GM21381 (cell line): ENCODE data around the gene FAM216B.

Source experiments
- ATAC-seq: cut with Tn5 transposase; IDR thresholded peaks from one replicate; pipeline ENCODE4 v1.9.1; 2021; ENCODE audit warnings: mild to moderate bottlenecking, moderate library complexity; ENCODE audit not compliant: unreplicated experiment

FAM216B gene

DNA sequence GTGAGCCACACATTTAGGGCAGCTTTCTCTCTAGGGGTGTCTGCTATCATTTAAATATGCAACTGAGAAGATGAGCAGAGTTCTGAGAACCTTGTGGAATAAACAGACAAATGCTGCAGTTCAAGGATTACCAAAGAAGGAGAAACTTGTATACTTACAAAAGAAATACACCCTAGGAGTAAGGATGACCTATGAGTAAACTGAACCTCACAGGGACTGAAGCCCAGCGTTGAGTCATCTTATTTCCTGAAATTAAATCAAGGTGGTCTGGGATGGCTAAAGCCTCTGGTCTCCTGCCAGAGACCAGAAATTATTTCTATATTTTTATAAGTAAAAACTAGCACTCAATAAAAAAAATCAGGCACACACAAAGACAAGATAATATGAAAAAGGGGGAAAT lies 40.1 kb downstream of the FAM216B start:
- ATAC-seq, result no peak

DNA sequence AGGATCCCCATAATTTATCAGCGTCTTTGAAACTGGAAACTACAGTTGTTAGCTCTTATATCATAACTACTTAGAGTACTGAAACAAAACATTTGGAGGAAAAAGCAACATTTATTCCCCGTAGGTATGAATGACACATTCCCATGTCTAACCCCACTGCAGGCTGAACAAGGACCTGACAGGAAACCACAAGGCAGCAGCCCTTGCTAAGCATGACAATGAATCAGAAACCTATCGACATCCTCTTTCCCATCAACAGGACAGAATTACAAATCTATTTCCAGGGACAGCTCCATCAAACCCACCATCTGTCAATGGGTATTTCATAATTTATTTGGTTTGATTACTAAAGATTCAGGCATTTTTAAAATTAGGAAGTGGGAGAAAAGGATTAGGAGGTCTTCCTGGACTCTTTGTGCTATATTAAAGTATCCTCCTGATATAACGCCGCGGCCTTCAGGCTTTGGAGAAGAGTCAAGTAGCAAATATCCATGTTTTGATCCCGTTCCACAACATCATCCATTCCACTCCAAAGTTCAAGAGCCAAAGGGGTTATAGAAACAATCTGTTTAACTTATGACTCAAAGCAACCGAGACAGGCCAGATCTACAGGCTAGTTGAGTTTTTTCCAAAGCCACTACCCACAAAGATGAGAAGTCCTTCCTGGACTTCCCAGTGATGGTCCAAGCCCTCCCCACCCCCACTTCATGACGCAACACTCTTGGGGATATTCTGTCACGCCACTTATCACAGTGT lies 51.1 kb downstream of the FAM216B start:
- ATAC-seq, result no peak

DNA sequence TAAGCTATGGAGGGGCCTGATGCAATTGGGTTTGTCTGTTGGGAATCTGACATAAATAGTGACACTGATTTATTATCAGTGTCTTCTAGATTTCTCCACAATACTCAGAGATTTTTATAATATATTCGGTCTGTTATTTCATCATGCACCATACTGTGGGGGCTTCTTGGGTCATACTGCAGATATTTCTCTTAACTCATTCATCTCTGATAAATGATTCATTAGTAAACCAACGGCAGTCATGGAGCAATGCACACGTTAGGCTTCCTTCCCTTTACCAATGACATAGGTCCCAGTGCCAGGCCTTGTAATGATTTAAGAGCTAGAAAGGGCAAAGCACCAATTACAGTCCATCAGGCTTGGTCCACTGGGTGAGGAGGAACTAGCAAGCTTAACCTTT lies 53.6 kb downstream of the FAM216B start:
- no peak for ATAC-seq

DNA sequence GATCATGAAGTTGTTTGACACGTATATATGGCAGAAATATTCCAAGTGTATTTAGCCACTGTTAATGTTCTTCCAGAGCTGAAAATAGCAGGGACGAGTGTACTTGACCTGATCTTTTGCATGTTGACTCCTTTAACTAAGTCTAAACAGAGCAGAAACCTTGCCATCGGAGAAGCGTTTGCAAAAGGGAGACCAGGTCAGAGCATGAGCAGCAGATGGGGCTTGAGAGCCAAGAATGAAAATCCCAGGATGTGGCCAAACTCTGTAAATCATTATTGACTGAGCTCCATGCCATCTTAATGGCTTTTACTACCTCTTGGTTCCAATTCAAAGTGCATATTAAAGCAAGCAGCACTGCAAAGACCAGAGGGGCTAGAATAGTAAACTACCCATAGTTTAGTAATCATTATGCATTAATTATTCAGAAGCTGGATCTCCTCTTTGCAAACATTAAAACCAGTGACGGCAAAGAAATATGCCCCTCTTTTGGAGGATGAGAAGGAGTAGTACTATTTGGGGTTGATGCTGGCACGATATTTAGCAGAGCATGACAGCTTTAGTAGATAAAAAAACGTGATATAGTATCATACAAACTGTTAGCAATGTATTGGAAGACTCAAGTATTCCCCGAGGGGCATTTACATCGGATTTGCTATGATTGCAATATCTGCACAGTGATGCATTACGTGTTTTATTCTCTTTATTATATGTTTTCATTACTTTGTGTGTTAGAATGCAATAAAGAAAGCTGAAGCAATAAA lies 55.7 kb downstream of the FAM216B start:
- no peak for ATAC-seq
